Measurements from ENCODE around the gene MAN1C1.

DNA sequence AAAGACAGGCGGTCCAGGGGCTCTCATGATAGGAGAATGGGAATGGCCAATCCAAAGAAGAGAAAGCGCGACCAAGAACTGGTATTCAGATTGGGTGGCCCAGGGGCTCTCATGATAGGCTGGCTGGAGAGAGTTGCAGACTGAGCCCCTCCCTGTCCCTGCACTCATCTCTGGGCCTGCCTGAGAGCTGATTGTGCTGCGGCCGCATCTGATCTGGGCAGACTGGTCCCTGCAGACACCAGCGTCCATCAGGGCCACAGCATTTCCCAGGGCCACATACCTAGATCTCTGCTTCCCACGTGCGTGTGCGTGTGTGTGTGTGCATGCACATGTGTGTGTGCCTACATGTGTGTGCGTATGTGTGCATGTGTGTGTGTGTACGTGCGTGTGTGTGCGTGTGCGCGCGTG, 30.4 kb upstream of the MAN1C1 start:
- no peak for TF ChIP-seq TAF1 (IDR thresholded peaks at IDR 0.05; ENCODE audit: low read depth, low read length)
- no peak for TF ChIP-seq POLR2AphosphoS5 (IDR thresholded peaks at IDR 0.05; ENCODE audit: low read depth, low read length)
- no peak for TF ChIP-seq POLR2A (IDR thresholded peaks at IDR 0.05; ENCODE audit: low read depth, low read length)

Data from GM12891 (cell line).